Measurements from ENCODE around the gene NRSN2. TPM values are rescaled to one million over a fixed set of nuclear protein-coding genes. Genes with fewer than 3 reads are reported as not detected.

The NRSN2 gene
- total RNA-seq, 1 donor from 2014 or later: 24.5 TPM

DNA sequence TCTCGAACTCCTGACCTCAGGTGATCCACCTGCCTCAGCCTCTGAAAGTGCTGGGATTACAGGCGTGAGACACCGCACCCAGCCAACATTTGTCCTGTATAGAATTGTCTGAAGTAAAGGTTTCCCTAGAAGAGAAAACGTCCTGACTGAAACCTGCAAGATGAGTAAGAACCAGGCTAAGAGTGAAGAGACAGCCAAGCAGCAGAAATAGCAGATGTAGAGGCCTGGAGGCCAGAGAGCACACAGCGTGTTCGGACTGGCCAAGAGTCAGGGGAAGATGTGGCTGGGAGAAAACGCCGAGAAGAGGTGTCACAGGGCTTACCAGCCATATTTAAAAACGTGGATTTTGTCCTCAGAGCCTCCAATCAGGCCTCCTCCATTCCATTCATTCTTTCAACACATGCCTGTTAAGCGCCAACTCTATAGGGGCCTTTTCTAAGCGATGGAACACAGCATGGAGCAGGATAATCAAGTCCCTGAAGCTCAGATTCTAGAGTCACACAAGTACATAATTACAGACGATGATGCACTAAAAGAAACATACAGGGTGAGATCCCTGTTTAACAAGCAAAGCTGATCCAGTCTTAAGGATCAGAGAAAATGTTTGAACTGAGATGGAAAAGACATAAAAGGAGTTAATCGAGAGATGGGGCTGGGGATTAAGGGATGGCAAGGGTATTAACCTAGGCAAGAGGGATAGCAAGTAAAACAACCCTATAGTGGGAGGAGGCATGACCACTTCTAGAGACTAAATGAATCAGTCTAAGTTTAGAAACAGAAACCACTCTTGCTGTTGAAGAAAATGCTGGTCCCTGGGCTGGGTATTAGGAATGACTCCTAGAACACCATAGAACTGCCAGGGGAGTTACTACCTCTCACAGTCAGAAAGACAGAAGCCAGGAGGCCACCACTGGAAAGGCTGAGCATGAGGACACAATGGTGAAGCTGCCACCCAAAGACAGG is 44.7 kb upstream of the NRSN2 start:
- TF ChIP-seq, protein P1, sequence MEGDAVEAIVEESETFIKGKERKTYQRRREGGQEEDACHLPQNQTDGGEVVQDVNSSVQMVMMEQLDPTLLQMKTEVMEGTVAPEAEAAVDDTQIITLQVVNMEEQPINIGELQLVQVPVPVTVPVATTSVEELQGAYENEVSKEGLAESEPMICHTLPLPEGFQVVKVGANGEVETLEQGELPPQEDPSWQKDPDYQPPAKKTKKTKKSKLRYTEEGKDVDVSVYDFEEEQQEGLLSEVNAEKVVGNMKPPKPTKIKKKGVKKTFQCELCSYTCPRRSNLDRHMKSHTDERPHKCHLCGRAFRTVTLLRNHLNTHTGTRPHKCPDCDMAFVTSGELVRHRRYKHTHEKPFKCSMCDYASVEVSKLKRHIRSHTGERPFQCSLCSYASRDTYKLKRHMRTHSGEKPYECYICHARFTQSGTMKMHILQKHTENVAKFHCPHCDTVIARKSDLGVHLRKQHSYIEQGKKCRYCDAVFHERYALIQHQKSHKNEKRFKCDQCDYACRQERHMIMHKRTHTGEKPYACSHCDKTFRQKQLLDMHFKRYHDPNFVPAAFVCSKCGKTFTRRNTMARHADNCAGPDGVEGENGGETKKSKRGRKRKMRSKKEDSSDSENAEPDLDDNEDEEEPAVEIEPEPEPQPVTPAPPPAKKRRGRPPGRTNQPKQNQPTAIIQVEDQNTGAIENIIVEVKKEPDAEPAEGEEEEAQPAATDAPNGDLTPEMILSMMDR (IDR thresholded peaks at IDR 0.05): no peak
- Histone ChIP-seq H3K4me3 (no peak overlapping the region), H3K27me3 (no peaks in the 10 kb centered on the region), H3K36me3 (peaks cover 0 to 4% of the 10 kb centered on the region in 2 donors), H3K9me3 (no peaks in the 10 kb centered on the region), H3K4me1 (peaks cover 0 to 16% of the 10 kb centered on the region in 2 donors), H3K27ac (no peak overlapping the region)
- intact Hi-C loops (cut with DNase I): no loop called here
- DNase-seq (ENCODE audit: low spot score in 2 of 2): no peak

DNA sequence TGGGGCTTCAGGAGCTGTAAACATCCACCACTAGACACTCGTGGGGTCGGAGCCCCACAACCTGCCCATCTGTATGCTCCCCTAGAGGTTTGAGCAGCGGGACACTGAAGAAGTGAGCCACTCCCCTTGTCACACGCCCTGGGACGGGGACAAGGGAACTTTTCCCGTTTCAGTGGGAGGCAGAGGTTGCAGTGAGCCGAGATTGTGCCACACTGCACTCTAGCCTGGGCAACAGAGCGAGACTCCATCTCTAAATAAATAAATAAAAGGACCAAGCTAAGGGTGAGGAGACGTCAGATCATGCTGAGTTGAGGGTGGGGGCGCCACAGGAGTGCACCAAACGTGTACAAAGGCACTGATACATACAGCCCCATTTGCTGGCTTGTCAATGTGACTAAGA is 41.2 kb upstream of the NRSN2 start:
- H3K27me3 ChIP-seq: no peaks in the 10 kb centered on the region
- H3K4me3 ChIP-seq: no peak overlapping the region
- TF ChIP-seq, protein P1 (IDR thresholded peaks at IDR 0.05): no peak
- H3K9me3 ChIP-seq: no peaks in the 10 kb centered on the region
- intact Hi-C loops (cut with DNase I): no loop called here
- DNase-seq (ENCODE audit: low spot score in 2 of 2): no peak
- no peak overlapping the region for H3K27ac ChIP-seq
- H3K36me3 ChIP-seq: peaks cover 0 to 4% of the 10 kb centered on the region in 2 donors
- no peaks in the 10 kb centered on the region for H3K4me1 ChIP-seq

- no peaks in the 10 kb centered on the region for H3K27me3 ChIP-seq
- H3K9me3 ChIP-seq: no peaks in the 10 kb centered on the region
- TF ChIP-seq, protein P1 (IDR thresholded peaks at IDR 0.05): no peak
- H3K36me3 ChIP-seq: no peaks in the 10 kb centered on the region
- DNase-seq (ENCODE audit: low spot score in 2 of 2): no peak
- no peak overlapping the region for H3K4me3 ChIP-seq
- H3K4me1 ChIP-seq: no peaks in the 10 kb centered on the region
- peak overlapping the region; percentile 89 to 95 for H3K27ac ChIP-seq
- intact Hi-C loops (cut with DNase I): no loop called here
Observed at GRCh38 chr20:308427-309038, 38.4 kb upstream of the NRSN2 start.

GRCh38 chr20:309306-309840 is 37.5 kb upstream of the NRSN2 start:
- no peaks in the 10 kb centered on the region for H3K36me3 ChIP-seq
- H3K27ac ChIP-seq: peak overlapping the region; percentile 89 to 95
- intact Hi-C loops (cut with DNase I): no loop called here
- H3K4me3 ChIP-seq: peak overlapping the region; percentile 50 to 66
- DNase-seq (ENCODE audit: low spot score in 2 of 2): no peak
- H3K4me1 ChIP-seq: no peaks in the 10 kb centered on the region
- no peaks in the 10 kb centered on the region for H3K27me3 ChIP-seq
- TF ChIP-seq, protein P1 (IDR thresholded peaks at IDR 0.05): no peak
- no peaks in the 10 kb centered on the region for H3K9me3 ChIP-seq

- no peaks in the 10 kb centered on the region for H3K4me1 ChIP-seq
- TF ChIP-seq, protein P1 (IDR thresholded peaks at IDR 0.05): no peak
- DNase-seq (ENCODE audit: low spot score in 2 of 2): peak; percentile 97 to 99
- intact Hi-C loops (cut with DNase I): loop anchor here (1.0 to 5.0 kb wide), 4 partner anchors 13 to 232 kb away; partner anchors contain the start of genes C20orf96, CSNK2A1 and ZCCHC3
- H3K9me3 ChIP-seq: no peaks in the 10 kb centered on the region
- peak overlapping the region; percentile 50 to 66 for H3K4me3 ChIP-seq
- peak overlapping the region; percentile 89 to 95 for H3K27ac ChIP-seq
- H3K27me3 ChIP-seq: no peaks in the 10 kb centered on the region
- H3K36me3 ChIP-seq: no peaks in the 10 kb centered on the region
Observed at GRCh38 chr20:309841-310644, 36.9 kb upstream of the NRSN2 start.

All from ascending aorta (tissue), 2 donors.